ENCODE results near the gene LRP10.
A peak's percentile ranks its signal among the peaks of the same experiment; 100 is the strongest.

The LRP10 gene

DNA sequence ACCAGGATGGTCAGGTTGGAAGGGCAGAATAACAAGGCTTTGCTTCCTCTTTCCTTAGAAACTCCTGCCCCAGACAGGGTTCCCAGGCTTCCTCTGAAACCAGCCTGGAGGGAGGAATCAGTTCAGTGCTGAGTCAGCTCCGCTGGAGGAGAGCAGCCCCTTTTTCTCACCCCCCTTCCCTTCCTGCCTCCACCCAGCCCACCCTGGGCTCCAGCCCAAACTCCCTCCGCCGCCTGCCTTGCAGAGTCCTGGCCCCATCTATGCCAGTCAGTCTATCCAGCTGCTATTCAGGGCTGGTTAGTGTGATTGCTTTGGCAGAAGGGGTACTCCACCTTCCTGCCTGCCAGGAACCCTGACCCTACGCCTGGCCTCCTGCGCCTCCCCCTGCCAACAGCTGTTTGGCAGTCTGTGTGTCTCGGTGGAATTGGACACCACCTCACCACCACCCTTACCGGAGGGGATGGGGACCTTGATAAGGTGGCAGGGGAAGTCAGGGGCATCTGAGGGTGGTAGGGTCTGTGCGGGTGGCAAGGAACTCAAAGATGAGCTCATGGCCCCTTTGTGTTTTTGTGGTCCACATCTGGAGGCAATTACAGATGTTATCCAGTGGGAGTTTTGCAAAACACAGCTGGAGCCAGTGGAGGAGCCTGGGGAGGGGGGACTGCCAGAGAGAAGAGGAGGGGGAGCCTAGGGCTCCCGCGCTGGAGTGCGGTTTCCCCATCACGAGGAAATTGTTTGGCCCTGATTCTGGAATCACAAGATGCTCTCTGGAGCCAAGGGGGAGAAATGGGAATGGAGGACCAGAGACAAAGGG is 23.0 kb upstream of the LRP10 start:
- Histone ChIP-seq H3K27me3 (ENCODE audit: control insufficient read depth in 1 of 2, insufficient read depth in 1 of 2, low read length in 2 of 2) (no peaks in the 10 kb centered on the region), H3K4ac (ENCODE audit: low read depth in 1 of 2, low read length in 2 of 2) (peak overlapping the region; percentile 90 to 94), H3K4me2 (ENCODE audit: low read length, poor library complexity, severe bottlenecking) (no peak overlapping the region), H3K14ac (ENCODE audit: low read length in 2 of 2) (peak overlapping the region in 1 of 2 experiments; percentile 97), H3K18ac (ENCODE audit: low read depth in 1 of 2, low read length in 2 of 2) (peak overlapping the region; percentile 80 to 95), H3K4me3 (ENCODE audit: insufficient read depth in 1 of 2, low read depth in 1 of 2, low read length in 2 of 2) (peak overlapping the region in 1 of 2 experiments; percentile 55), H3K36me3 (ENCODE audit: control insufficient read depth in 1 of 2, insufficient read depth in 2 of 2, low read depth in 1 of 2, low read length in 2 of 2) (peaks cover 39 to 45% of the 10 kb centered on the region in 2 experiments), H2AK5ac (ENCODE audit: low read length, severe bottlenecking) (peak overlapping the region; percentile 12), H3K9me3 (ENCODE audit: control insufficient read depth, low read length) (no peaks in the 10 kb centered on the region), H3K79me1 (replicated peaks; ENCODE audit: low read length, poor library complexity, severe bottlenecking) (peaks cover 18% of the 10 kb centered on the region), H3K9ac (ENCODE audit: low read length) (peak overlapping the region; percentile 90), H3K4me1 (ENCODE audit: control insufficient read depth, insufficient read depth, low read depth, low read length) (peaks cover 53% of the 10 kb centered on the region), H2BK12ac (ENCODE audit: low read length in 2 of 2) (peak overlapping the region; percentile 85 to 93), H2BK120ac (ENCODE audit: low read depth, low read length) (peak overlapping the region; percentile 23), H4K8ac (ENCODE audit: low read length) (peak overlapping the region; percentile 92), H2BK5ac (ENCODE audit: low read depth, low read length, poor library complexity, severe bottlenecking) (peak overlapping the region; percentile 58), H2AFZ (ENCODE audit: low read depth, low read length) (no peak overlapping the region), H3K23ac (ENCODE audit: low read length in 2 of 2) (peak overlapping the region in 1 of 2 experiments; percentile 91), H2BK15ac (ENCODE audit: low read depth, poor library complexity, severe bottlenecking) (no peak overlapping the region), H4K91ac (ENCODE audit: low read length) (peak overlapping the region; percentile 77), H3K27ac (ENCODE audit: low read length, poor library complexity, severe bottlenecking) (peak overlapping the region; percentile 78)
- WGBS, result 45% methylated on average over 9 of the region's 12 CpGs
- peak; percentile 80 for DNase-seq

DNA sequence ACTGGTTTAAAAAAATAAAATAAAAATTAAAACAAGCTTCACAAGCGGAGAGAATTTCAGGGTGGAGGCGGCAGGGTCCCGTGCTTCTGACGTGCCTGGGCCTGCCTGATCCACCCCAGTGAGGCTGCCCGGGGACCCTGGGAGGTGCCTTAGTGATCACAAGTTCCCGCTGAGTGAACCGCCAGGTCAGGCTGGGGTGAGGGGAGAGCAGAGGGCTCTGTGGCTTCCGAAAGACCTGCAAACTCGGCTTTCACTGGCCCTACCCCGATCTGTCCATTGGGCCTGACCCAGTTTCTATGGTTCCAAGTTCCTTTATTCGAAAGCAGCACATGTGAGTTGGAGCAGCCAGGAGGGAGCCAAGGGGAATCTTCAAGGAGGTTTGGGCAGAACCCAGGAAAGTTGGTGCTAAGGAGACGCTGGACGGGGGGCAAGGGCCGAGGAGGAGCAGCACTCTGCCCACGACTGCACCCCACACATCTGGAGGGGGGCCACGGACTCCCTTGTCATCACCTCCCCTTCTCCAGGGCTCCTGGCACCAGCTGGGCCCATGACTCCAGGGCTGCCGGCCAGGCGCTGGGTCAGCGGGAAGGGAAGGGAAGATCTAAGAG is 22.2 kb upstream of the LRP10 start:
- H2AFZ ChIP-seq (ENCODE audit: low read depth, low read length), result no peak overlapping the region
- peak overlapping the region; percentile 38 for H4K8ac ChIP-seq (ENCODE audit: low read length)
- H2BK120ac ChIP-seq (ENCODE audit: low read depth, low read length), result no peak overlapping the region
- no peaks in the 10 kb centered on the region for H3K27me3 ChIP-seq (ENCODE audit: control insufficient read depth in 1 of 2, insufficient read depth in 1 of 2, low read length in 2 of 2)
- peak overlapping the region; percentile 78 for H3K27ac ChIP-seq (ENCODE audit: low read length, poor library complexity, severe bottlenecking)
- H2BK5ac ChIP-seq (ENCODE audit: low read depth, low read length, poor library complexity, severe bottlenecking), result no peak overlapping the region
- peak overlapping the region; percentile 3 for H2AK5ac ChIP-seq (ENCODE audit: low read length, severe bottlenecking)
- no peaks in the 10 kb centered on the region for H3K9me3 ChIP-seq (ENCODE audit: control insufficient read depth, low read length)
- peak overlapping the region; percentile 83 for H2BK15ac ChIP-seq (ENCODE audit: low read depth, poor library complexity, severe bottlenecking)
- peak; percentile 15 for DNase-seq
- H2BK12ac ChIP-seq (ENCODE audit: low read length in 2 of 2), result peak overlapping the region in 1 of 2 experiments; percentile 75
- peaks cover 53% of the 10 kb centered on the region for H3K4me1 ChIP-seq (ENCODE audit: control insufficient read depth, insufficient read depth, low read depth, low read length)
- H3K9ac ChIP-seq (ENCODE audit: low read length), result peak overlapping the region; percentile 90
- H3K4ac ChIP-seq (ENCODE audit: low read depth in 1 of 2, low read length in 2 of 2), result peak overlapping the region in 1 of 2 experiments; percentile 54
- H3K23ac ChIP-seq (ENCODE audit: low read length in 2 of 2), result no peak overlapping the region
- peaks cover 16% of the 10 kb centered on the region for H3K79me1 ChIP-seq (replicated peaks; ENCODE audit: low read length, poor library complexity, severe bottlenecking)
- peak overlapping the region; percentile 74 for H4K91ac ChIP-seq (ENCODE audit: low read length)
- H3K18ac ChIP-seq (ENCODE audit: low read depth in 1 of 2, low read length in 2 of 2), result peak overlapping the region in 1 of 2 experiments; percentile 67
- H3K4me2 ChIP-seq (ENCODE audit: low read length, poor library complexity, severe bottlenecking), result no peak overlapping the region
- peak overlapping the region in 1 of 2 experiments; percentile 48 for H3K4me3 ChIP-seq (ENCODE audit: insufficient read depth in 1 of 2, low read depth in 1 of 2, low read length in 2 of 2)
- peak overlapping the region in 1 of 2 experiments; percentile 35 for H3K14ac ChIP-seq (ENCODE audit: low read length in 2 of 2)
- H3K36me3 ChIP-seq (ENCODE audit: control insufficient read depth in 1 of 2, insufficient read depth in 2 of 2, low read depth in 1 of 2, low read length in 2 of 2), result peaks cover 31 to 38% of the 10 kb centered on the region in 2 experiments
- 83% methylated on average over 11 of the region's 19 CpGs for WGBS

DNA sequence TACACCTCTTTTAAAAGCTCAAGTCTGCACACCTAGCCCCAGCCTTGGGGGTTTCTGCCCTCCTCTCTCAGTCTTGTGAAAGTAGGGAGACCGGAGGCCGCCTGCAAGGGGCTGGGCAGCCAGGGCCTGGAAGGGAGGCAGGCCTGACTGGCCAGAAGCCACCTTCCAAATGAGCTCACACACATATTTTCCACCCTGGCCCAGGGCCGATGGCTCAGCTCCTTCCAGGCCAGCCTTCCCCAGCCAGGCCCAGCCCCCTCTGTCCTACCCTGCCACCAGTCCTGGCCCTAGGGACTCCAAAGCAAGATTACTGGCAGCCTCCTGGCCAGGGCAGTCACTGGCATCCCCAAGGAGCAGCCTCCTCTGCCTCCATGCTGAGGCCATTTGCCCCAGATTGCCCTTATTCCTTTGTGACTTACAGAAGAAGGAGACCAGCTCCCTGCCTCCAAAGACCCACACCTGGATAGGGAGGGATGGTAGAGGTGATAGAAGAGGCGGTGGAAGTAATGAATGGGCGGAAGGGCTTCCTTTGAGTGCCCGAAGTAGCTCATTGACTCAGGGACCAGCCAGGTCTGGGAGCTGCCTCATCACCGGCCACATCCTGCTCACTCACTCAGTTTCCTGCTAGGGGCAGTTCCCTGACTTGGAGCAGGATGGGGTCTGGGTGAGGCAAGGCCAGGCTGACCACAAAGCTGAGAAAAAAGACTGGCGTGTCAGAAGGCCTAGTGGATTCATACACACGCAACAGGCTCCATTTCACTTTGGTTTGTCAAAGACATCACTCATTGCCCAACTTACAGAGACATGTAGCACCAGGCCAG is 20.4 kb upstream of the LRP10 start:
- Histone ChIP-seq H3K79me1 (replicated peaks; ENCODE audit: low read length, poor library complexity, severe bottlenecking) (peaks cover 8% of the 10 kb centered on the region), H3K4ac (ENCODE audit: low read depth in 1 of 2, low read length in 2 of 2) (peak overlapping the region; percentile 21 to 64), H2BK12ac (ENCODE audit: low read length in 2 of 2) (peak overlapping the region; percentile 57 to 65), H3K9ac (ENCODE audit: low read length) (peak overlapping the region; percentile 90), H4K91ac (ENCODE audit: low read length) (peak overlapping the region; percentile 97), H3K23ac (ENCODE audit: low read length in 2 of 2) (no peak overlapping the region), H2BK120ac (ENCODE audit: low read depth, low read length) (no peak overlapping the region), H3K4me2 (ENCODE audit: low read length, poor library complexity, severe bottlenecking) (no peak overlapping the region), H2AK5ac (ENCODE audit: low read length, severe bottlenecking) (peak overlapping the region; percentile 37), H3K27ac (ENCODE audit: low read length, poor library complexity, severe bottlenecking) (peak overlapping the region; percentile 81), H2BK15ac (ENCODE audit: low read depth, poor library complexity, severe bottlenecking) (peak overlapping the region; percentile 87), H3K36me3 (ENCODE audit: control insufficient read depth in 1 of 2, insufficient read depth in 2 of 2, low read depth in 1 of 2, low read length in 2 of 2) (peaks cover 13 to 20% of the 10 kb centered on the region in 2 experiments), H3K18ac (ENCODE audit: low read depth in 1 of 2, low read length in 2 of 2) (peak overlapping the region; percentile 79), H3K14ac (ENCODE audit: low read length in 2 of 2) (peak overlapping the region in 1 of 2 experiments; percentile 30), H3K4me3 (ENCODE audit: insufficient read depth in 1 of 2, low read depth in 1 of 2, low read length in 2 of 2) (peak overlapping the region in 1 of 2 experiments; percentile 63), H3K9me3 (ENCODE audit: control insufficient read depth, low read length) (no peaks in the 10 kb centered on the region), H3K4me1 (ENCODE audit: control insufficient read depth, insufficient read depth, low read depth, low read length) (peaks cover 48% of the 10 kb centered on the region), H4K8ac (ENCODE audit: low read length) (peak overlapping the region; percentile 97), H2BK5ac (ENCODE audit: low read depth, low read length, poor library complexity, severe bottlenecking) (no peak overlapping the region), H3K27me3 (ENCODE audit: control insufficient read depth in 1 of 2, insufficient read depth in 1 of 2, low read length in 2 of 2) (no peaks in the 10 kb centered on the region), H2AFZ (ENCODE audit: low read depth, low read length) (peak overlapping the region; percentile 8)
- DNase-seq, result peak; percentile 96
- WGBS, result 38% methylated on average over 6 of the region's 9 CpGs
